Stimulated activated CD8-positive, alpha-beta memory T cell treated with anti-CD3 and anti-CD28 coated beads, Interleukin-15, amount 100 ng/mL, for 48 hours (primary cell): ENCODE measurements around the gene UNC5C.

Experiments used
- DNase-seq, 2 donors: peaks; one replicate each; pipeline ENCODE4 v3.0.0-alpha.2; 2020; ENCODE audit warnings: low read depth in 2 of 2

Gene UNC5C

GRCh38 chr4:95548738-95549245 lies at the start of gene UNC5C:
TSS of gene UNC5C (minus strand) at chr4:95548973.
- no peak for DNase-seq

- no peak for DNase-seq
Observed at GRCh38 chr4:95596676-95597075, 47.9 kb upstream of the UNC5C start.

GRCh38 chr4:95594629-95595028 lies 45.9 kb upstream of the UNC5C start:
- no peak for DNase-seq

GRCh38 chr4:95594013-95594412 lies 45.2 kb upstream of the UNC5C start:
- DNase-seq = no peak

- no peak for DNase-seq
Observed at GRCh38 chr4:95591278-95591677, 42.5 kb upstream of the UNC5C start.

GRCh38 chr4:95590615-95591014 lies 41.8 kb upstream of the UNC5C start:
- DNase-seq = no peak

- DNase-seq = no peak
Observed at GRCh38 chr4:95585016-95585695, 36.4 kb upstream of the UNC5C start.

- no peak for DNase-seq
Observed at GRCh38 chr4:95580226-95580625, 31.5 kb upstream of the UNC5C start.

GRCh38 chr4:95572304-95572991 lies 23.7 kb upstream of the UNC5C start:
- no peak for DNase-seq

- DNase-seq = no peak
Observed at GRCh38 chr4:95571577-95571976, 22.8 kb upstream of the UNC5C start.

- no peak for DNase-seq
Observed at GRCh38 chr4:95563638-95564337, 15.0 kb upstream of the UNC5C start.

GRCh38 chr4:95560774-95561173 lies 12.0 kb upstream of the UNC5C start:
- DNase-seq = no peak

- DNase-seq = no peak
Observed at GRCh38 chr4:95556207-95556859, 7.6 kb upstream of the UNC5C start.

GRCh38 chr4:95552942-95553550 lies 4.3 kb upstream of the UNC5C start:
- DNase-seq = no peak

- no peak for DNase-seq
Observed at GRCh38 chr4:95551653-95552052, 2.9 kb upstream of the UNC5C start.

GRCh38 chr4:95550115-95550987 lies 1.6 kb upstream of the UNC5C start:
- DNase-seq = no peak

- peak in 1 of 2 donors; percentile 12 for DNase-seq
Observed at GRCh38 chr4:95549246-95550114, 707 bp upstream of the UNC5C start.

GRCh38 chr4:95547715-95548471 lies 880 bp downstream of the UNC5C start:
- no peak for DNase-seq
